SHP77 (cell line): ENCODE measurements around the gene POLE4.

ENCODE experiments used
- DNase-seq, 2 experiments: peaks; one replicate each; lab custom pipeline; 2025; lab: John Stamatoyannopoulos, UW

POLE4 gene

GRCh38 chr2:74958274-74959105 lies at the start of gene POLE4:
Gene POLE4, plus strand, starts transcription at chr2:74958643. Its CDS starts 37 bp downstream, at chr2:74958680.
- peak; percentile 68 to 88 for DNase-seq

- no peak for DNase-seq
Observed at GRCh38 chr2:74908748-74909444, 49.5 kb upstream of the POLE4 start.

- no peak for DNase-seq
Observed at GRCh38 chr2:74910245-74910644, 48.2 kb upstream of the POLE4 start.

- DNase-seq = no peak
Observed at GRCh38 chr2:74911061-74911460, 47.4 kb upstream of the POLE4 start.

GRCh38 chr2:74915743-74916142 lies 42.7 kb upstream of the POLE4 start:
- DNase-seq = no peak

GRCh38 chr2:74916394-74916793 lies 42.0 kb upstream of the POLE4 start:
- no peak for DNase-seq

- DNase-seq = no peak
Observed at GRCh38 chr2:74917702-74918619, 40.5 kb upstream of the POLE4 start.

GRCh38 chr2:74919827-74920226 lies 38.6 kb upstream of the POLE4 start:
- DNase-seq = peak; percentile 53 to 58

- no peak for DNase-seq
Observed at GRCh38 chr2:74921236-74921736, 37.2 kb upstream of the POLE4 start.

GRCh38 chr2:74922592-74923227 lies 35.7 kb upstream of the POLE4 start:
- DNase-seq = no peak

GRCh38 chr2:74924463-74925265 lies 33.8 kb upstream of the POLE4 start:
- DNase-seq = no peak

- DNase-seq = no peak
Observed at GRCh38 chr2:74925361-74925786, 33.1 kb upstream of the POLE4 start.

GRCh38 chr2:74927621-74928020 lies 30.8 kb upstream of the POLE4 start:
- DNase-seq = no peak

GRCh38 chr2:74930811-74931486 lies 27.5 kb upstream of the POLE4 start:
- no peak for DNase-seq

- DNase-seq = no peak
Observed at GRCh38 chr2:74931940-74932339, 26.5 kb upstream of the POLE4 start.

- no peak for DNase-seq
Observed at GRCh38 chr2:74935975-74936391, 22.5 kb upstream of the POLE4 start.

- DNase-seq = no peak
Observed at GRCh38 chr2:74937221-74937880, 21.1 kb upstream of the POLE4 start.

- DNase-seq = no peak
Observed at GRCh38 chr2:74938264-74938663, 20.2 kb upstream of the POLE4 start.
